Spleen (tissue), 11 donors: ENCODE measurements around the gene ACOD1. TPM values are rescaled to one million over a fixed set of nuclear protein-coding genes. Genes with fewer than 3 reads are reported as not detected.

Experiments used
- DNase-seq: peaks from one replicate; pipeline ENCODE4 v3.0.0-alpha.2; 2020
- H3K27ac ChIP-seq, 8 donors: fragments of 200-600 bp; sonication (generic) in 7 of 8; 1 replicate in 4 of 8; 2 replicates in 4 of 8; pipeline versions ENCODE4 v1.5.0 to v1.8.0; 2016 to 2021; ENCODE audit warnings: inconsistent platforms in 4 of 8, mild to moderate bottlenecking in 4 of 8, moderate library complexity in 1 of 8
- H3K27me3 ChIP-seq, 7 donors: fragments of 200-600 bp; sonication (generic) in 6 of 7; replicated peaks in 1 of 7; 1 replicate in 4 of 7; 2 replicates in 3 of 7; pipeline versions ENCODE4 v1.5.0 to v1.8.0; 2016 to 2021; ENCODE audit warnings: inconsistent platforms in 3 of 7, mild to moderate bottlenecking in 1 of 7
- H3K36me3 ChIP-seq, 6 donors: fragments of 200-600 bp; sonication (generic) in 5 of 6; 1 replicate in 4 of 6; 2 replicates in 2 of 6; pipeline versions ENCODE4 v1.5.0 to v1.8.0; 2016 to 2021; ENCODE audit warnings: inconsistent platforms in 2 of 6
- H3K4me1 ChIP-seq, 6 donors: fragments of 200-600 bp; sonication (generic) in 5 of 6; 1 replicate in 3 of 6; 2 replicates in 3 of 6; pipeline versions ENCODE4 v1.5.0 to v1.8.0; 2016 to 2021; ENCODE audit warnings: inconsistent platforms in 3 of 6
- H3K4me3 ChIP-seq, 8 donors: fragments of 200-600 bp; sonication (generic) in 7 of 8; 1 replicate in 4 of 8; 2 replicates in 4 of 8; pipeline versions ENCODE4 v1.5.0 to v1.8.0; 2016 to 2021; ENCODE audit warnings: inconsistent platforms in 4 of 8, mild to moderate bottlenecking in 4 of 8, moderate library complexity in 2 of 8
- H3K9me3 ChIP-seq, 8 donors: fragments of 200-600 bp; sonication (generic) in 7 of 8; 1 replicate in 4 of 8; 2 replicates in 4 of 8; pipeline versions ENCODE4 v1.5.0 to v1.8.0; 2016 to 2021; ENCODE audit warnings: inconsistent platforms in 4 of 8
- CTCF ChIP-seq, 11 experiments: fragments of 200-600 bp in 7 of 11; fragments of 450-650 bp in 4 of 11; sonication (generic) in 4 of 11; IDR thresholded peaks in 8 of 11; conservative IDR thresholded peaks in 3 of 11; 1 replicate in 7 of 11; 2 replicates in 4 of 11; pipeline versions ENCODE4 v1.4.0 to v1.8.0; 2016 to 2021; ENCODE audit warnings: antibody characterized with exemption in 11 of 11, inconsistent platforms in 4 of 11, mild to moderate bottlenecking in 1 of 11
- POLR2A ChIP-seq, 3 donors: fragments of 450-650 bp; IDR thresholded peaks; one replicate each; pipeline ENCODE4 v1.5.1; 2017; ENCODE audit warnings: antibody characterized with exemption in 3 of 3, mild to moderate bottlenecking in 1 of 3
- POLR2AphosphoS5 ChIP-seq, 3 donors: sonication (generic); formaldehyde crosslinking; IDR thresholded peaks; one replicate each; pipeline ENCODE4 v1.5.1; 2017; ENCODE audit warnings: antibody characterized with exemption in 3 of 3
- WGBS, 5 donors: extraction: QIAGEN DNeasy Blood & Tissue Kit in 3 of 5; methylation state at CpG; one replicate each; pipeline versions ENCODE4 v1.1.5 to v1.1.7; 2013 to 2018; 5-methylcytosine and 5-hydroxymethylcytosine counted together
- intact Hi-C: fragments of 100-400 bp; cut with DNase I; formaldehyde crosslinking; loops from one replicate; pipeline ENCODE4 v1.15.0; 2023; ENCODE audit warnings: low total_unique reads
- polyA plus RNA-seq, 3 donors: library from polyadenylated mRNA; stranded (reverse); fragments of 200-250 nt; gene quantifications; one replicate each; pipeline ENCODE4 v1.2.1, GENCODE V29; 2013
- total RNA-seq, 7 donors: library from RNA; depleted of rRNA in 3 of 7; stranded (reverse); fragments of >200 nt in 3 of 7; fragmentation: NEBNext Ultra II Directional in 4 of 7; extraction: Animal tissue kit (Norgen Biotek cat#: 25700) in 4 of 7; gene quantifications; one replicate each; pipeline versions ENCODE4 v1.1.0 to v1.2.1, GENCODE V29; 2016 to 2021
- donor health status: healthy with polysubstance abuse.
- donor health status: DM: no; HTN: no; CAD: no; lungs with moderate emphysema.
- donor health status: DM: no; HTN: no; CAD: no.
- donor health status: Bipolar disorder and iron deficiency.
- donor health status: healthy.
- donor health status: DM: no; HTN: no; CAD: no.
- donor health status: DM: yes; HTN: yes; CAD: no.

ACOD1 gene
- total and polyA plus RNA-seq, 10 donors, result 0.10 to 0.33 (median 0.15) TPM; not detected in 6

- Histone ChIP-seq H3K27me3 (no peaks in the 10 kb centered on the region), H3K27ac (no peak overlapping the region), H3K36me3 (no peaks in the 10 kb centered on the region), H3K9me3 (peaks cover 0 to 14% (median 9%) of the 10 kb centered on the region in 8 donors), H3K4me1 (no peaks in the 10 kb centered on the region), H3K4me3 (no peak overlapping the region)
- TF ChIP-seq POLR2AphosphoS5 (IDR thresholded peaks at IDR 0.05) (no peak), CTCF (IDR thresholded peaks at IDR 0.05 in 8 of 11, conservative IDR thresholded peaks at IDR 0.05 in 3 of 11) (no peak)
- 61 to 82% (median 76%) methylated on average over 4 of the region's 4 CpGs for WGBS, 5 donors
- intact Hi-C loops, result no loop called here
- no peak for DNase-seq
Measured at GRCh38 chr13:76932076-76932475, 16.2 kb upstream of the ACOD1 start.

- 90 to 98% (median 95%) methylated on average over 1 of the region's 1 CpG for WGBS, 5 donors
- TF ChIP-seq POLR2AphosphoS5 (IDR thresholded peaks at IDR 0.05) (no peak), CTCF (IDR thresholded peaks at IDR 0.05 in 8 of 11, conservative IDR thresholded peaks at IDR 0.05 in 3 of 11) (no peak), POLR2A (IDR thresholded peaks at IDR 0.05) (no peak)
- Histone ChIP-seq H3K9me3 (peaks cover 0 to 14% (median 9%) of the 10 kb centered on the region in 8 donors), H3K4me1 (no peaks in the 10 kb centered on the region), H3K27ac (no peak overlapping the region), H3K36me3 (no peaks in the 10 kb centered on the region), H3K4me3 (no peak overlapping the region), H3K27me3 (no peaks in the 10 kb centered on the region)
- intact Hi-C loops, result no loop called here
- no peak for DNase-seq
Measured at GRCh38 chr13:76934671-76935070, 13.6 kb upstream of the ACOD1 start.

- WGBS, 5 donors, result 66 to 83% (median 71%) methylated on average over 2 of the region's 2 CpGs
- intact Hi-C loops, result no loop called here
- H3K9me3 ChIP-seq, result peaks cover 0 to 3% (median under 1%) of the 10 kb centered on the region in 8 donors
- no peak for DNase-seq
- TF ChIP-seq POLR2AphosphoS5 (IDR thresholded peaks at IDR 0.05) (no peak), POLR2A (IDR thresholded peaks at IDR 0.05) (no peak), CTCF (IDR thresholded peaks at IDR 0.05 in 8 of 11, conservative IDR thresholded peaks at IDR 0.05 in 3 of 11) (no peak)
- no peaks in the 10 kb centered on the region for H3K27me3 ChIP-seq
- H3K27ac ChIP-seq, result peak overlapping the region in 1 of 8 donors; percentile 19
- H3K36me3 ChIP-seq, result no peaks in the 10 kb centered on the region
- H3K4me3 ChIP-seq, result no peak overlapping the region
- no peaks in the 10 kb centered on the region for H3K4me1 ChIP-seq
Measured at GRCh38 chr13:76936763-76937162, 11.5 kb upstream of the ACOD1 start.

- no peaks in the 10 kb centered on the region for H3K36me3 ChIP-seq
- TF ChIP-seq POLR2A (IDR thresholded peaks at IDR 0.05), result no peak
- TF ChIP-seq CTCF (IDR thresholded peaks at IDR 0.05 in 8 of 11, conservative IDR thresholded peaks at IDR 0.05 in 3 of 11), result no peak
- no peak for TF ChIP-seq POLR2AphosphoS5 (IDR thresholded peaks at IDR 0.05)
- 78 to 94% (median 88%) methylated on average over 2 of the region's 2 CpGs for whole genome bisulfite sequencing, 5 donors
- no peak for DNase-seq
- intact Hi-C loops, result no loop called here
- H3K4me1 ChIP-seq, result no peaks in the 10 kb centered on the region
- H3K27me3 ChIP-seq, result no peaks in the 10 kb centered on the region
- no peaks in the 10 kb centered on the region for H3K9me3 ChIP-seq
- peak overlapping the region in 1 of 8 donors; percentile 19 for H3K27ac ChIP-seq
- H3K4me3 ChIP-seq, result no peak overlapping the region
Measured at GRCh38 chr13:76937281-76937820, 11.0 kb upstream of the ACOD1 start.
